ENCODE results near the gene C2CD4C.
"Not testable (repeated sequence)": the region's sequence is repeated elsewhere in the genome, so short reads cannot be mapped to it uniquely, and the experiment has no call there.

The C2CD4C gene

DNA sequence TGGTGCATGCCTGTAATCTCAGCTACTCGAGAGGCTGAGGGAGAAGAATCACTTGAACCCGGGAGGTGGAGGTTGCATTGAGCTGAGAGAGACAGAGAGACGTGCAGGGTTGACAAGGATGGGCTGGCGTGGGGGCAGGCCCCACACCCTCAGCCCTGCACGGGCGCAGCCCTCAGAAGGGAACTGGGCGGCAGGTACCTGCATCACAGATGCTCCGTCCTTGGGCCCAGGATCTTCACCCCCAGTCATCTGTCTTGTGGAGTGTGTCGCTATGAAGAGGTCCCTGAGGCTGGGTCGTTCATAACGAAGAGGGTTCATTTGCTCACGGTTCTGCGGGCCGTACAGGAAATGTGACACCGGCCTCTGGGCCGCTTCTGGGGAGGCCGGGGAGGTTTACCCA lies 20.3 kb downstream of the C2CD4C start:
- H4K20me1 ChIP-seq (ENCODE audit: insufficient read depth, low read length), result no peaks in the 10 kb centered on the region
- H3K4me2 ChIP-seq (ENCODE audit: insufficient read depth, low read length), result no peak overlapping the region
- no peaks in the 10 kb centered on the region for H3K4me1 ChIP-seq (ENCODE audit: insufficient read depth, low read length)
- H3K79me2 ChIP-seq (ENCODE audit: insufficient read depth, low read length), result no peaks in the 10 kb centered on the region
- TF ChIP-seq CTCF (IDR thresholded peaks at IDR 0.05; ENCODE audit: borderline replicate concordance, extremely low read depth, low read length, poor library complexity, severe bottlenecking), result no peak
- TF ChIP-seq EZH2 (IDR thresholded peaks at IDR 0.05; ENCODE audit: borderline replicate concordance, low read depth, low read length, severe bottlenecking), result no peak
- no peaks in the 10 kb centered on the region for H3K27me3 ChIP-seq (ENCODE audit: insufficient read depth, low read length, poor library complexity)
- DNase-seq (no peak), ATAC-seq (ENCODE audit: insufficient read depth, low read depth) (no peak)
- peaks cover 7% of the 10 kb centered on the region for H3K9me3 ChIP-seq (ENCODE audit: insufficient read depth, low read length, severe bottlenecking)
- H3K9ac ChIP-seq (ENCODE audit: low read depth, low read length), result no peak overlapping the region
- H3K36me3 ChIP-seq (ENCODE audit: insufficient read depth, low read length), result no peaks in the 10 kb centered on the region
- no peak overlapping the region for H3K27ac ChIP-seq (ENCODE audit: low read length)
- no peak overlapping the region for H2AFZ ChIP-seq (ENCODE audit: low read depth, low read length)
- no peak overlapping the region for H3K4me3 ChIP-seq (ENCODE audit: low read depth in 1 of 2, low read length in 2 of 2)

GRCh38 chr19:387777-388176 lies 21.2 kb downstream of the C2CD4C start:
- no peak for ATAC-seq (ENCODE audit: insufficient read depth, low read depth)
- no peak for DNase-seq
- Histone ChIP-seq H3K4me1 (ENCODE audit: insufficient read depth, low read length) (peaks cover 7% of the 10 kb centered on the region), H2AFZ (ENCODE audit: low read depth, low read length) (no peak overlapping the region), H3K9me3 (ENCODE audit: insufficient read depth, low read length, severe bottlenecking) (no peaks in the 10 kb centered on the region), H3K79me2 (ENCODE audit: insufficient read depth, low read length) (no peaks in the 10 kb centered on the region), H3K4me2 (ENCODE audit: insufficient read depth, low read length) (no peak overlapping the region), H3K36me3 (ENCODE audit: insufficient read depth, low read length) (no peaks in the 10 kb centered on the region), H3K27me3 (ENCODE audit: insufficient read depth, low read length, poor library complexity) (no peaks in the 10 kb centered on the region), H3K4me3 (ENCODE audit: low read depth in 1 of 2, low read length in 2 of 2) (no peak overlapping the region), H3K9ac (ENCODE audit: low read depth, low read length) (no peak overlapping the region), H3K27ac (ENCODE audit: low read length) (no peak overlapping the region), H4K20me1 (ENCODE audit: insufficient read depth, low read length) (no peaks in the 10 kb centered on the region)
- TF ChIP-seq CTCF (IDR thresholded peaks at IDR 0.05; ENCODE audit: borderline replicate concordance, extremely low read depth, low read length, poor library complexity, severe bottlenecking), result no peak
- TF ChIP-seq EZH2 (IDR thresholded peaks at IDR 0.05; ENCODE audit: borderline replicate concordance, low read depth, low read length, severe bottlenecking), result no peak

DNA sequence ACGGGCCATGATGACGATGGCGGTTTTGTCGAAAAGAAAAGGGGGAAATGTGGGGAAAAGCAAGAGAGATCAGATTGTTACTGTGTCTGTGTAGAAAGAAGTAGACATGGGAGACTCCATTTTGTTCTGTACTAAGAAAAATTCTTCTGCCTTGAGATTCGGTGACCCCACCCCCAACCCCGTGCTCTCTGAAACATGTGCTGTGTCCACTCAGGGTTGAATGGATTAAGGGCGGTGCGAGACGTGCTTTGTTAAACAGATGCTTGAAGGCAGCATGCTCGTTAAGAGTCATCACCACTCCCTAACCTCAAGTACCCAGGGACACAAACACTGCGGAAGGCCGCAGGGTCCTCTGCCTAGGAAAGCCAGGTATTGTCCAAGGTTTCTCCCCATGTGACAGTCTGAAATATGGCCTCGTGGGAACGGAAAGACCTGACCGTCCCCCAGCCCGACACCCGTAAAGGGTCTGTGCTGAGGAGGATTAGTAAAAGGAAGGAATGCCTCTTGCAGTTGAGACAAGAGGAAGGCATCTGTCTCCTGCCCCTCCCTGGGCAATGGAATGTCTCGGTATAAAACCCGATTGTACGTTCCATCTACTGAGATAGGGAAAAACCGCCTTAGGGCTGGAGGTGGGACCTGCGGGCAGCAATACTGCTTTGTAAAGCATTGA lies 22.2 kb downstream of the C2CD4C start:
- H4K20me1 ChIP-seq (ENCODE audit: insufficient read depth, low read length); DNase-seq; H2AFZ ChIP-seq (ENCODE audit: low read depth, low read length); H3K4me3 ChIP-seq (ENCODE audit: low read depth in 1 of 2, low read length in 2 of 2); H3K79me2 ChIP-seq (ENCODE audit: insufficient read depth, low read length); H3K9ac ChIP-seq (ENCODE audit: low read depth, low read length); H3K27me3 ChIP-seq (ENCODE audit: insufficient read depth, low read length, poor library complexity); H3K27ac ChIP-seq (ENCODE audit: low read length); H3K4me2 ChIP-seq (ENCODE audit: insufficient read depth, low read length); H3K36me3 ChIP-seq (ENCODE audit: insufficient read depth, low read length); ATAC-seq (ENCODE audit: insufficient read depth, low read depth); H3K9me3 ChIP-seq (ENCODE audit: insufficient read depth, low read length, severe bottlenecking): not testable (repeated sequence)
- peaks cover 11% of the 10 kb centered on the region for H3K4me1 ChIP-seq (ENCODE audit: insufficient read depth, low read length)

DNA sequence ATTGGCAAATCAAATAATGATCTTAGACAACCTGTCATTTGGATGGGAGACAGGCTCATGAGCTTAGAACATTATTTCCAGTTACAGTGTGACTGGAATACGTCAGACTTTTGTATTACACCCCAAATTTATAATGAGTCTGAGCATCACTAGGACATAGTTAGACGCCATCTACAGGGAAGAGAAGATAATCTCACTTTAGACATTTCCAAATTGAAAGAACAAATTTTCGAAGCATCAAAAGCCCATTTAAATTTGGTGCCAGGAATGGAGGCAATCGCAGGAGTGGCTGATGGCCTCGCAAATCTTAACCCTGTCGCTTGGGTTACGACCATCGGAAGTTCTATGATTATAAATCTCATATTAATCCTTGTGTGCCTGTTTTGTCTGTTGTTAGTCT lies 22.8 kb downstream of the C2CD4C start:
- DNase-seq; H3K27me3 ChIP-seq (ENCODE audit: insufficient read depth, low read length, poor library complexity); H3K9me3 ChIP-seq (ENCODE audit: insufficient read depth, low read length, severe bottlenecking); H3K79me2 ChIP-seq (ENCODE audit: insufficient read depth, low read length); H3K36me3 ChIP-seq (ENCODE audit: insufficient read depth, low read length); H3K27ac ChIP-seq (ENCODE audit: low read length); ATAC-seq (ENCODE audit: insufficient read depth, low read depth); H3K9ac ChIP-seq (ENCODE audit: low read depth, low read length); H4K20me1 ChIP-seq (ENCODE audit: insufficient read depth, low read length); H2AFZ ChIP-seq (ENCODE audit: low read depth, low read length); H3K4me2 ChIP-seq (ENCODE audit: insufficient read depth, low read length); H3K4me3 ChIP-seq (ENCODE audit: low read depth in 1 of 2, low read length in 2 of 2): not testable (repeated sequence)
- peaks cover 11% of the 10 kb centered on the region for H3K4me1 ChIP-seq (ENCODE audit: insufficient read depth, low read length)
